HEK293 (cell line): ENCODE data around the gene IFT80.

ENCODE experiments used
- CTCF ChIA-PET: fragments of 350-600 bp; formaldehyde crosslinking; extraction: SDS; loops from one replicate; lab custom pipeline; 2021; ENCODE audit warnings: antibody characterized with exemption; lab: Yijun Ruan, JAX
- POLR2A ChIA-PET: fragments of 300-600 bp; formaldehyde crosslinking; extraction: SDS; loops from one replicate; lab custom pipeline; 2020; ENCODE audit warnings: antibody characterized with exemption, inconsistent platforms; lab: Yijun Ruan, JAX
- H3K27ac ChIP-seq: fragments of 200-500 bp; sonication (Bioruptor generic); 2 replicates; pipeline ENCODE4 v1.5.1; 2014; ENCODE audit warnings: low read depth, low read length, control low read depth, inconsistent platforms; ENCODE audit errors: extremely low read depth
- H3K36me3 ChIP-seq, 2 experiments: fragments of 200-500 bp in 1 of 2; sonication (Bioruptor generic) in 1 of 2; 1 replicate in 1 of 2; 2 replicates in 1 of 2; pipeline ENCODE4 v1.5.1; 2014 to 2017; ENCODE audit warnings: inconsistent platforms in 2 of 2, low read length in 2 of 2; ENCODE audit not compliant: control insufficient read depth in 2 of 2, insufficient read depth in 1 of 2
- H3K4me1 ChIP-seq: fragments of 200-500 bp; sonication (Bioruptor generic); 2 replicates; pipeline ENCODE4 v1.5.1; 2014; ENCODE audit warnings: mild to moderate bottlenecking, low read length, inconsistent platforms; ENCODE audit not compliant: control insufficient read depth, insufficient read depth
- H3K4me3 ChIP-seq: 2 replicates; pipeline ENCODE4 v1.5.1; 2011; ENCODE audit warnings: low read depth, mild to moderate bottlenecking, control low read depth, low read length, moderate library complexity
- H3K9me3 ChIP-seq: fragments of 200-500 bp; sonication (Bioruptor generic); 2 replicates; pipeline ENCODE4 v1.5.1; 2014; ENCODE audit warnings: low read depth, low read length, inconsistent platforms; ENCODE audit not compliant: control insufficient read depth, insufficient read depth
- GLIS1 ChIP-seq: fragments of 450-650 bp; formaldehyde crosslinking; IDR thresholded peaks from 2 replicates; pipeline ENCODE4 v1.5.1; 2016; ENCODE audit warnings: missing biosample characterization, missing genetic modification characterization
- IKZF3 ChIP-seq: fragments of 450-650 bp; IDR thresholded peaks from 2 replicates; pipeline ENCODE4 v1.5.0; 2018; ENCODE audit warnings: missing biosample characterization, mild to moderate bottlenecking, missing genetic modification characterization, moderate library complexity
- MEIS1 ChIP-seq: sonication (generic); formaldehyde crosslinking; IDR thresholded peaks from 2 replicates; pipeline ENCODE4 v1.8.1; 2022; ENCODE audit warnings: missing genetic modification reagents, mild to moderate bottlenecking, borderline replicate concordance
- PRDM10 ChIP-seq: fragments of 450-650 bp; formaldehyde crosslinking; IDR thresholded peaks from 2 replicates; pipeline ENCODE4 v1.5.1; 2016; ENCODE audit warnings: missing biosample characterization, missing genetic modification characterization
- ZBTB1 ChIP-seq: fragments of 450-650 bp; formaldehyde crosslinking; IDR thresholded peaks from 2 replicates; pipeline ENCODE4 v1.5.1; 2016; ENCODE audit warnings: missing biosample characterization, missing genetic modification characterization
- ZBTB10 ChIP-seq: fragments of 450-650 bp; formaldehyde crosslinking; IDR thresholded peaks from 2 replicates; pipeline ENCODE4 v1.5.1; 2016; ENCODE audit warnings: missing biosample characterization, missing genetic modification characterization
- ZFP41 ChIP-seq: fragments of 450-650 bp; formaldehyde crosslinking; IDR thresholded peaks from 2 replicates; pipeline ENCODE4 v1.5.1; 2016; ENCODE audit warnings: missing biosample characterization, missing genetic modification characterization, borderline replicate concordance
- ZNF175 ChIP-seq: fragments of 450-650 bp; formaldehyde crosslinking; IDR thresholded peaks from 2 replicates; pipeline ENCODE4 v1.5.1; 2016; ENCODE audit warnings: missing biosample characterization, missing genetic modification characterization
- ZNF184 ChIP-seq: fragments of 450-650 bp; IDR thresholded peaks from 2 replicates; pipeline ENCODE4 v1.5.1; 2018; ENCODE audit warnings: missing biosample characterization, mild to moderate bottlenecking, missing genetic modification characterization
- ZNF211 ChIP-seq: fragments of 450-650 bp; formaldehyde crosslinking; IDR thresholded peaks from 2 replicates; pipeline ENCODE4 v1.5.1; 2016; ENCODE audit warnings: low read depth, missing biosample characterization, missing genetic modification characterization
- ZNF292 ChIP-seq: fragments of 450-650 bp; formaldehyde crosslinking; IDR thresholded peaks from 2 replicates; pipeline ENCODE4 v1.5.1; 2016; ENCODE audit warnings: low read depth, missing biosample characterization, missing genetic modification characterization, borderline replicate concordance
- ZNF302 ChIP-seq: fragments of 450-650 bp; formaldehyde crosslinking; IDR thresholded peaks from 2 replicates; pipeline ENCODE4 v1.5.1; 2016; ENCODE audit warnings: missing biosample characterization, missing genetic modification characterization, low read depth
- ZNF350 ChIP-seq: fragments of 450-650 bp; formaldehyde crosslinking; IDR thresholded peaks from 2 replicates; pipeline ENCODE4 v1.5.0; 2017; ENCODE audit warnings: missing biosample characterization, mild to moderate bottlenecking, missing genetic modification characterization
- ZNF354C ChIP-seq: fragments of 450-650 bp; formaldehyde crosslinking; IDR thresholded peaks from 2 replicates; pipeline ENCODE4 v1.5.1; 2016; ENCODE audit warnings: missing biosample characterization, missing genetic modification characterization, low read depth, borderline replicate concordance
- ZNF48 ChIP-seq: fragments of 450-650 bp; formaldehyde crosslinking; IDR thresholded peaks from 2 replicates; pipeline ENCODE4 v1.5.1; 2016; ENCODE audit warnings: missing biosample characterization, missing genetic modification characterization
- ZNF560 ChIP-seq: fragments of 450-650 bp; formaldehyde crosslinking; IDR thresholded peaks from 2 replicates; pipeline ENCODE4 v1.5.1; 2017; ENCODE audit warnings: missing biosample characterization, missing genetic modification characterization, borderline replicate concordance
- ZNF596 ChIP-seq: fragments of 450-650 bp; IDR thresholded peaks from 2 replicates; pipeline ENCODE4 v1.5.0; 2018; ENCODE audit warnings: missing biosample characterization, mild to moderate bottlenecking, missing genetic modification characterization, moderate library complexity
- ZNF621 ChIP-seq: fragments of 450-650 bp; formaldehyde crosslinking; IDR thresholded peaks from 2 replicates; pipeline ENCODE4 v1.5.1; 2017; ENCODE audit warnings: missing biosample characterization, missing genetic modification characterization

IFT80 gene

GRCh38 chr3:160220038-160220437 is 179.0 kb downstream of the IFT80 start:
- H3K4me1 ChIP-seq = no peaks in the 10 kb centered on the region
- ChIA-PET POLR2A (no interaction called here), CTCF (no interaction called here)
- H3K27ac ChIP-seq = no peak overlapping the region
- no peak for TF ChIP-seq ZFP41
- TF ChIP-seq ZNF292 = no peak
- no peak for TF ChIP-seq ZBTB10 (tag by site-specific recombination)
- no peak for TF ChIP-seq ZBTB1 (tag by site-specific recombination)
- no peak for TF ChIP-seq MEIS1 (CRISPR knock-in tag)
- TF ChIP-seq PRDM10 (tag by site-specific recombination) = no peak
- TF ChIP-seq ZNF175 (tag by site-specific recombination) = no peak
- no peak for TF ChIP-seq ZNF302
- TF ChIP-seq IKZF3 (tag by site-specific recombination) = no peak
- no peak overlapping the region for H3K4me3 ChIP-seq
- H3K36me3 ChIP-seq = no peaks in the 10 kb centered on the region
- no peaks in the 10 kb centered on the region for H3K9me3 ChIP-seq

- TF ChIP-seq ZNF596 (no peak), ZNF560 (tag by site-specific recombination) (no peak), GLIS1 (no peak), ZNF48 (tag by site-specific recombination) (no peak), ZNF621 (tag by site-specific recombination) (no peak)
- TF ChIP-seq, all 188 proteins: peak for 0
- no peak overlapping the region for H3K4me3 ChIP-seq
- H3K9me3 ChIP-seq = no peaks in the 10 kb centered on the region
- H3K36me3 ChIP-seq = no peaks in the 10 kb centered on the region
- ChIA-PET CTCF (interaction anchor here (0.7 to 1.6 kb wide), 2 partner anchors 55 to 332 kb away, joined by 4 read pairs; no protein-coding TSS in a partner anchor), POLR2A (no interaction called here)
- H3K27ac ChIP-seq = no peak overlapping the region
- no peaks in the 10 kb centered on the region for H3K4me1 ChIP-seq
Measured at GRCh38 chr3:160218136-160218535, 180.9 kb downstream of the IFT80 start.

- ChIA-PET CTCF (interaction anchor here (0.7 to 1.6 kb wide), 2 partner anchors 54 to 332 kb away, joined by 4 read pairs; no protein-coding TSS in a partner anchor), POLR2A (no interaction called here)
- Histone ChIP-seq H3K36me3 (no peaks in the 10 kb centered on the region), H3K27ac (no peak overlapping the region), H3K4me1 (no peaks in the 10 kb centered on the region), H3K9me3 (no peaks in the 10 kb centered on the region), H3K4me3 (no peak overlapping the region)
- TF ChIP-seq ZNF211 (tag by site-specific recombination) (no peak), ZNF184 (tag by site-specific recombination) (no peak), ZNF350 (tag by site-specific recombination) (no peak), ZNF354C (tag by site-specific recombination) (no peak)
Measured at GRCh38 chr3:160217675-160218074, 181.3 kb downstream of the IFT80 start.
